ENCODE results near the gene NXPH1. TPM values are rescaled to one million over a fixed set of nuclear protein-coding genes. Genes with fewer than 3 reads are reported as not detected.

The NXPH1 gene
- total and polyA plus RNA-seq, 2 donors (not counting 1 experiment from before 2014, with no cell fraction given), result not detected

- H3K27me3 ChIP-seq (replicated peaks in 1 of 4; ENCODE audit: control extremely low read depth in 1 of 4, control insufficient read depth in 3 of 4, insufficient read depth in 4 of 4, low read length in 3 of 4), result no peaks in the 10 kb centered on the region
- H4K20me1 ChIP-seq (ENCODE audit: control insufficient read depth, insufficient read depth, low read length, poor library complexity, severe bottlenecking), result no peaks in the 10 kb centered on the region
- no peak overlapping the region for H2AFZ ChIP-seq (ENCODE audit: insufficient read depth, low read depth, low read length, poor library complexity, severe bottlenecking)
- no peaks in the 10 kb centered on the region for H3K4me1 ChIP-seq (ENCODE audit: control insufficient read depth in 2 of 2, insufficient read depth in 2 of 2, low read length in 2 of 2)
- Mint-ChIP-seq H3K4me3 (no peak overlapping the region), H3K27me3 (no peaks in the 10 kb centered on the region), H3K4me1 (no peaks in the 10 kb centered on the region), H3K9me3 (ENCODE audit: insufficient read depth) (peaks cover 5% of the 10 kb centered on the region), H3K27ac (no peak overlapping the region)
- no peak overlapping the region for H3K4me3 ChIP-seq (ENCODE audit: control extremely low read depth in 1 of 5, extremely low read depth in 1 of 5, insufficient read depth in 1 of 5, low read depth in 2 of 5, low read length in 4 of 5)
- no peaks in the 10 kb centered on the region for H3K79me2 ChIP-seq (ENCODE audit: control insufficient read depth, insufficient read depth, low read length)
- H3K9me3 ChIP-seq (ENCODE audit: control extremely low read depth in 1 of 3, control insufficient read depth in 2 of 3, insufficient read depth in 1 of 3, low read length in 2 of 3), result peaks cover 0 to 4% (median 0%) of the 10 kb centered on the region in 3 donors
- TF ChIP-seq EZH2 (IDR thresholded peaks at IDR 0.05; ENCODE audit: borderline replicate concordance, insufficient read depth, low read depth, low read length, poor library complexity, severe bottlenecking) (no peak), CTCF (IDR thresholded peaks at IDR 0.05) (no peak)
- H3K9ac ChIP-seq (ENCODE audit: low read length), result no peak overlapping the region
- no CpG with 5 or more reads among the region's 1 CpG for WGBS (ENCODE audit: insufficient coverage)
- ChIA-PET CTCF (no interaction called here), POLR2A (no interaction called here)
- H3K36me3 ChIP-seq (replicated peaks in 1 of 2; ENCODE audit: control extremely low read depth in 1 of 2, control insufficient read depth in 1 of 2, extremely low read depth in 1 of 2, insufficient read depth in 2 of 2, low read length in 1 of 2), result no peaks in the 10 kb centered on the region
- intact Hi-C loops (cut with micrococcal nuclease), result no loop called here
- no peak for DNase-seq
- ATAC-seq (ENCODE audit: low read depth), result no peak
- no peak overlapping the region for H3K4me2 ChIP-seq (replicated peaks; ENCODE audit: low read depth, low read length, poor library complexity, severe bottlenecking)
- no peak overlapping the region for H3K27ac ChIP-seq (ENCODE audit: low read length in 2 of 2)
Measured at GRCh38 chr7:8585591-8585990, 152.2 kb downstream of the NXPH1 start.

DNA sequence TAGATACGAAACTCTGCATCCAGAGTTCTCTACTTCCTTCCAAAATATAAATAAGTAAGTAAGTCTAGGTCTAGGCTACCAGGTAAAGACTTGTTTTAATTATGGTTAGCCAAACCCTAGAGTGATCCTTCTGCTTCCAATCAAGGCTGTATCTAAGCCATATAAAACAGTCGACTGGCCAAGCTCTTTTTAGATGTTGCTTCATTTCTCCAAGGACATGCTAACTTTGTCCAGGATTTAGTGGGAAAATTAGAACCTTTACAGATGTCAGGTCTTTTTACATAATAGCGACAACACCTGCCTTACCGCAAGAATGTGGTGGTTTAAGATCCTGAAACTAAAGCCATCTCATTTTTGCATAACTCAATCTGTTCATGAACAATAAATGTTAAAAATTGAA, 156.8 kb downstream of the NXPH1 start:
- no peaks in the 10 kb centered on the region for H4K20me1 ChIP-seq (ENCODE audit: control insufficient read depth, insufficient read depth, low read length, poor library complexity, severe bottlenecking)
- no peak overlapping the region for H3K9ac ChIP-seq (ENCODE audit: low read length)
- H3K4me1 Mint-ChIP-seq, result no peaks in the 10 kb centered on the region
- no peak overlapping the region for H3K4me2 ChIP-seq (replicated peaks; ENCODE audit: low read depth, low read length, poor library complexity, severe bottlenecking)
- intact Hi-C loops (cut with micrococcal nuclease), result no loop called here
- no peaks in the 10 kb centered on the region for H3K79me2 ChIP-seq (ENCODE audit: control insufficient read depth, insufficient read depth, low read length)
- H3K36me3 ChIP-seq (replicated peaks in 1 of 2; ENCODE audit: control extremely low read depth in 1 of 2, control insufficient read depth in 1 of 2, extremely low read depth in 1 of 2, insufficient read depth in 2 of 2, low read length in 1 of 2), result no peaks in the 10 kb centered on the region
- H3K4me1 ChIP-seq (ENCODE audit: control insufficient read depth in 2 of 2, insufficient read depth in 2 of 2, low read length in 2 of 2), result no peaks in the 10 kb centered on the region
- no peaks in the 10 kb centered on the region for H3K27me3 ChIP-seq (replicated peaks in 1 of 4; ENCODE audit: control extremely low read depth in 1 of 4, control insufficient read depth in 3 of 4, insufficient read depth in 4 of 4, low read length in 3 of 4)
- H3K9me3 Mint-ChIP-seq (ENCODE audit: insufficient read depth), result peaks cover 5% of the 10 kb centered on the region
- no peak overlapping the region for H3K27ac ChIP-seq (ENCODE audit: low read length in 2 of 2)
- no peak overlapping the region for H3K4me3 Mint-ChIP-seq
- ChIA-PET POLR2A (no interaction called here), CTCF (no interaction called here)
- no peaks in the 10 kb centered on the region for H3K9me3 ChIP-seq (ENCODE audit: control extremely low read depth in 1 of 3, control insufficient read depth in 2 of 3, insufficient read depth in 1 of 3, low read length in 2 of 3)
- H3K27me3 Mint-ChIP-seq, result no peaks in the 10 kb centered on the region
- 86% methylated on average over 1 of the region's 4 CpGs for WGBS (ENCODE audit: insufficient coverage)
- DNase-seq, result no peak
- no peak overlapping the region for H3K27ac Mint-ChIP-seq
- TF ChIP-seq EZH2 (IDR thresholded peaks at IDR 0.05; ENCODE audit: borderline replicate concordance, insufficient read depth, low read depth, low read length, poor library complexity, severe bottlenecking) (no peak), CTCF (IDR thresholded peaks at IDR 0.05) (no peak)
- H2AFZ ChIP-seq (ENCODE audit: insufficient read depth, low read depth, low read length, poor library complexity, severe bottlenecking), result no peak overlapping the region
- no peak for ATAC-seq (ENCODE audit: low read depth)
- H3K4me3 ChIP-seq (ENCODE audit: control extremely low read depth in 1 of 5, extremely low read depth in 1 of 5, insufficient read depth in 1 of 5, low read depth in 2 of 5, low read length in 4 of 5), result no peak overlapping the region

All from B cell (primary cell).